ENCODE data around the gene DLEC1. TPM values are rescaled to one million over a fixed set of nuclear protein-coding genes. Genes with fewer than 3 reads are reported as not detected.

The DLEC1 gene
- total RNA-seq, 4 donors from 2014 or later = 1.5 to 2.8 (median 1.9) TPM; not detected in 1

- no peak overlapping the region for H3K27ac ChIP-seq
- H3K9me3 ChIP-seq = no peaks in the 10 kb centered on the region
- no peaks in the 10 kb centered on the region for H3K27me3 ChIP-seq
- intact Hi-C loops (cut with DNase I; ENCODE audit: low total_unique reads) = no loop called here
- no peaks in the 10 kb centered on the region for H3K36me3 ChIP-seq
- H3K4me3 ChIP-seq = no peak overlapping the region
- H3K4me1 ChIP-seq = no peaks in the 10 kb centered on the region
- TF ChIP-seq, protein P1, sequence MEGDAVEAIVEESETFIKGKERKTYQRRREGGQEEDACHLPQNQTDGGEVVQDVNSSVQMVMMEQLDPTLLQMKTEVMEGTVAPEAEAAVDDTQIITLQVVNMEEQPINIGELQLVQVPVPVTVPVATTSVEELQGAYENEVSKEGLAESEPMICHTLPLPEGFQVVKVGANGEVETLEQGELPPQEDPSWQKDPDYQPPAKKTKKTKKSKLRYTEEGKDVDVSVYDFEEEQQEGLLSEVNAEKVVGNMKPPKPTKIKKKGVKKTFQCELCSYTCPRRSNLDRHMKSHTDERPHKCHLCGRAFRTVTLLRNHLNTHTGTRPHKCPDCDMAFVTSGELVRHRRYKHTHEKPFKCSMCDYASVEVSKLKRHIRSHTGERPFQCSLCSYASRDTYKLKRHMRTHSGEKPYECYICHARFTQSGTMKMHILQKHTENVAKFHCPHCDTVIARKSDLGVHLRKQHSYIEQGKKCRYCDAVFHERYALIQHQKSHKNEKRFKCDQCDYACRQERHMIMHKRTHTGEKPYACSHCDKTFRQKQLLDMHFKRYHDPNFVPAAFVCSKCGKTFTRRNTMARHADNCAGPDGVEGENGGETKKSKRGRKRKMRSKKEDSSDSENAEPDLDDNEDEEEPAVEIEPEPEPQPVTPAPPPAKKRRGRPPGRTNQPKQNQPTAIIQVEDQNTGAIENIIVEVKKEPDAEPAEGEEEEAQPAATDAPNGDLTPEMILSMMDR (IDR thresholded peaks at IDR 0.05) = no peak
- no peak for TF ChIP-seq POLR2A (IDR thresholded peaks at IDR 0.05)
- no peak for DNase-seq
Measured at GRCh38 chr3:38150780-38151528, 111.9 kb downstream of the DLEC1 start.

GRCh38 chr3:38151667-38152265 is 112.8 kb downstream of the DLEC1 start:
- no peak overlapping the region for H3K4me3 ChIP-seq
- no peaks in the 10 kb centered on the region for H3K36me3 ChIP-seq
- intact Hi-C loops (cut with DNase I; ENCODE audit: low total_unique reads) = no loop called here
- no peak for DNase-seq
- H3K4me1 ChIP-seq = no peaks in the 10 kb centered on the region
- TF ChIP-seq, protein P1 (IDR thresholded peaks at IDR 0.05) = no peak
- TF ChIP-seq POLR2A (IDR thresholded peaks at IDR 0.05) = no peak
- H3K9me3 ChIP-seq = no peaks in the 10 kb centered on the region
- H3K27me3 ChIP-seq = no peaks in the 10 kb centered on the region
- H3K27ac ChIP-seq = no peak overlapping the region

DNA sequence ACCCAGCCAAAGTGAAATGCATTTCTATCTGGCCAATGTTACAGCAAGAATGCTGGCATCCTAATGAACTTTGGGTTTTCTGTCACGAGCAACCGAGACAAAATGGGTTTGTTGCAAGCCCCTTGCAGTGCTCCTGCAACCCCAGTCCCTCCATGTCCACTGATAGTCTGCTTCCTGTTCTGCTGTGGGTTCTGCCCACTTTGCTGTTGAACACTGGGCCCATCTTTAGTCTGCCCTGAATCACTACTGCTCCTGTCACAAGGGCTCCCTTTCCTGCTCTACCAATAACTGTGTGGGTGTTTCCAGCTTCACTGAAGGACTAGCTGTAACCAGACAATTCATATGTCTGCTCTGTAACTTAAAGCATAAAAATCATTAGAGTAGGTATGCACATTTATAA is 113.6 kb downstream of the DLEC1 start:
- no peaks in the 10 kb centered on the region for H3K9me3 ChIP-seq
- no peak for TF ChIP-seq POLR2A (IDR thresholded peaks at IDR 0.05)
- TF ChIP-seq, protein P1 (IDR thresholded peaks at IDR 0.05) = no peak
- DNase-seq = no peak
- H3K27me3 ChIP-seq = no peaks in the 10 kb centered on the region
- no peak overlapping the region for H3K4me3 ChIP-seq
- H3K27ac ChIP-seq = no peak overlapping the region
- H3K36me3 ChIP-seq = no peaks in the 10 kb centered on the region
- no peaks in the 10 kb centered on the region for H3K4me1 ChIP-seq
- intact Hi-C loops (cut with DNase I; ENCODE audit: low total_unique reads) = no loop called here

DNA sequence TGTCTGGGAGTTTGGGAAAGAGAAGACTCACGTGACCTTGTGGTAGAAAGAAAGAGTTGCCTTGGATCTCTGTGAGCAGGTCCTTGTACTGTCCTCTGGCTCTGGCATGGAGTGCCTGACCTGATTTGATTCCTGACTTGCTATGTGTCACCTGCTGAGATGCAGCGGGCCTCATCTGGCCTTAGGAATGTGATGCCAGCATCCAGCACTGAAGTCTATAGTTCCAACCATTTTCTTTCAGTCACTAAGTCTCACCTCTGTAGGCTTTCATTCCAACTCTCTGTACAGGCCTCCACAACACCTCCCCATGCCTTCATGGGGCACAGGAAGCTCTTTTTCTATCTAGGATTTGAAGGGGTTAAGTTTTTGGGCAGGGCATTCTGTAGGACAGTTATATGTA is 114.2 kb downstream of the DLEC1 start:
- no peak overlapping the region for H3K27ac ChIP-seq
- H3K4me1 ChIP-seq = no peaks in the 10 kb centered on the region
- no peaks in the 10 kb centered on the region for H3K27me3 ChIP-seq
- TF ChIP-seq, protein P1 (IDR thresholded peaks at IDR 0.05) = no peak
- TF ChIP-seq POLR2A (IDR thresholded peaks at IDR 0.05) = no peak
- no peaks in the 10 kb centered on the region for H3K36me3 ChIP-seq
- intact Hi-C loops (cut with DNase I; ENCODE audit: low total_unique reads) = no loop called here
- H3K9me3 ChIP-seq = no peaks in the 10 kb centered on the region
- no peak overlapping the region for H3K4me3 ChIP-seq
- no peak for DNase-seq

DNA sequence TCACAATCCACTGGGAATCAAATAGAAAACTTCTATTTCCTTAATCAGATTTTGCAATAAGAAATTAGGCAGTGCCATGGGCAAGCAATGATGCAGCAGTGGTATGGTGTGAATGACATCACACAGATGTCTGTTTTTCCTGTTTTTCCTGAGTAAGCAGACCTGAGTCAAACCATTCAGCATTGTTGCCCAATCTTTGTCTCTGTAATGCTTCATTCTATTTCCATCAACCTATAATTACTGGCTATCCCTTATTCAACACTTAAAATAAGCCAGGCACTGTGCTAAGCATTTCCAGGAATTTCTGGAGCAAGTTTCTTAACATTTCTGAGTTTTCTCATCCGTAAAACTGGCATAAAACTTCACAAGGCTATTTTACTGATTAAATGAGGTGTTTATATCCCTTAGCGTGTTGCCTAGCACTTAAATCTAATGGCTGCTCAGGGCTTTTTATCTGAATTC is 115.1 kb downstream of the DLEC1 start:
- TF ChIP-seq, protein P1 (IDR thresholded peaks at IDR 0.05) = no peak
- no peak for TF ChIP-seq POLR2A (IDR thresholded peaks at IDR 0.05)
- Histone ChIP-seq H3K36me3 (no peaks in the 10 kb centered on the region), H3K4me3 (no peak overlapping the region), H3K27me3 (no peaks in the 10 kb centered on the region), H3K9me3 (no peaks in the 10 kb centered on the region), H3K27ac (no peak overlapping the region), H3K4me1 (no peaks in the 10 kb centered on the region)
- DNase-seq = no peak
- intact Hi-C loops (cut with DNase I; ENCODE audit: low total_unique reads) = no loop called here
